Tibial nerve (tissue), 4 donors: ENCODE data around the gene FGB. TPM values are rescaled to one million over a fixed set of nuclear protein-coding genes. Genes with fewer than 3 reads are reported as not detected.
"Not testable (repeated sequence)": the region's sequence is repeated elsewhere in the genome, so short reads cannot be mapped to it uniquely, and the experiment has no call there.

Experiments used
- DNase-seq, 2 donors: peaks; one replicate each; pipeline ENCODE4 v3.0.0-alpha.2; 2019; ENCODE audit warnings: low spot score in 2 of 2
- H3K27ac ChIP-seq, 4 donors: fragments of 200-600 bp; sonication (generic) in 3 of 4; one replicate each; pipeline ENCODE4 v1.5.1; 2017 to 2019; ENCODE audit warnings: mild to moderate bottlenecking in 1 of 4
- H3K27me3 ChIP-seq, 2 donors: fragments of 200-600 bp; sonication (generic) in 1 of 2; one replicate each; pipeline versions ENCODE4 v1.5.1 to v1.6.0; 2017 to 2019
- H3K36me3 ChIP-seq, 3 donors: fragments of 200-600 bp; sonication (generic); one replicate each; pipeline ENCODE4 v1.5.1; 2018 to 2019
- H3K4me1 ChIP-seq, 4 donors: fragments of 200-600 bp; sonication (generic) in 3 of 4; one replicate each; pipeline ENCODE4 v1.5.1; 2017 to 2019
- H3K4me3 ChIP-seq, 4 donors: fragments of 200-600 bp; sonication (generic) in 3 of 4; one replicate each; pipeline ENCODE4 v1.5.1; 2017 to 2019; ENCODE audit warnings: mild to moderate bottlenecking in 1 of 4, moderate library complexity in 1 of 4
- H3K9me3 ChIP-seq, 4 donors: fragments of 200-600 bp; sonication (generic) in 3 of 4; one replicate each; pipeline ENCODE4 v1.5.1; 2017 to 2019
- EP300 ChIP-seq, 2 donors: sonication (generic); formaldehyde crosslinking; IDR thresholded peaks; one replicate each; pipeline ENCODE4 v1.6.1; 2017; ENCODE audit warnings: antibody characterized with exemption in 2 of 2, mild to moderate bottlenecking in 1 of 2
- POLR2A ChIP-seq, 2 donors: fragments of 450-650 bp; IDR thresholded peaks; one replicate each; pipeline ENCODE4 v1.6.1; 2017; ENCODE audit warnings: antibody characterized with exemption in 2 of 2, mild to moderate bottlenecking in 2 of 2, moderate library complexity in 2 of 2
- WGBS, 2 donors: methylation state at CpG; one replicate each; pipeline ENCODE4 v1.1.5; 2018; 5-methylcytosine and 5-hydroxymethylcytosine counted together
- total RNA-seq, 4 donors: library from RNA; depleted of rRNA; stranded (reverse); fragments of >200 nt; gene quantifications; one replicate each; pipeline ENCODE4 v1.1.0, GENCODE V29; 2016
- TF ChIP-seq, protein P1 (sequence below), 5 experiments: fragments of 200-600 bp in 3 of 5; fragments of 450-650 bp in 2 of 5; sonication (generic) in 3 of 5; IDR thresholded peaks; one replicate each; pipeline ENCODE4 v1.5.1; 2016 to 2019; ENCODE audit warnings: antibody characterized with exemption in 5 of 5, mild to moderate bottlenecking in 3 of 5, moderate library complexity in 2 of 5

Gene FGB
- total RNA-seq, 4 donors from 2014 or later, result not detected

DNA sequence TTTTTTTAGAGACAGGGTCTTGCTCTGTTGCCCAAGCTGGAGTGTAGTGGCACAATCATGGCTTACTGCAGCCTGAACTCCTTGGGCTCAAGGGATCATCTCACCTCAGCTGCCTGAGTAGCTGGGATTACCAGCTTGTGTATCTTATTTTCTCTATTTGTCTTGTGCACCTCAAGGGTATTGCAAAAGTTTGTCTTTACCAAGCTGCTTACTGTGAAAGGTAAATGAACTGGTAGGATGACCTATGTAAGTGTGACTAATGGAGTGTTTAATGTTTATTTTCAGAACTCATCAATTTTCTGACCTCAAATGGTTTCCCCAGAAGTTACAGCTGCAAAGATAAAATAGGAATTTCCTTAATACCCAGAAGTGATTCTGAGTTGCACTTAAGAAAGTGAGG, 33.0 kb downstream of the FGB start:
- TF ChIP-seq, protein P1, sequence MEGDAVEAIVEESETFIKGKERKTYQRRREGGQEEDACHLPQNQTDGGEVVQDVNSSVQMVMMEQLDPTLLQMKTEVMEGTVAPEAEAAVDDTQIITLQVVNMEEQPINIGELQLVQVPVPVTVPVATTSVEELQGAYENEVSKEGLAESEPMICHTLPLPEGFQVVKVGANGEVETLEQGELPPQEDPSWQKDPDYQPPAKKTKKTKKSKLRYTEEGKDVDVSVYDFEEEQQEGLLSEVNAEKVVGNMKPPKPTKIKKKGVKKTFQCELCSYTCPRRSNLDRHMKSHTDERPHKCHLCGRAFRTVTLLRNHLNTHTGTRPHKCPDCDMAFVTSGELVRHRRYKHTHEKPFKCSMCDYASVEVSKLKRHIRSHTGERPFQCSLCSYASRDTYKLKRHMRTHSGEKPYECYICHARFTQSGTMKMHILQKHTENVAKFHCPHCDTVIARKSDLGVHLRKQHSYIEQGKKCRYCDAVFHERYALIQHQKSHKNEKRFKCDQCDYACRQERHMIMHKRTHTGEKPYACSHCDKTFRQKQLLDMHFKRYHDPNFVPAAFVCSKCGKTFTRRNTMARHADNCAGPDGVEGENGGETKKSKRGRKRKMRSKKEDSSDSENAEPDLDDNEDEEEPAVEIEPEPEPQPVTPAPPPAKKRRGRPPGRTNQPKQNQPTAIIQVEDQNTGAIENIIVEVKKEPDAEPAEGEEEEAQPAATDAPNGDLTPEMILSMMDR (IDR thresholded peaks at IDR 0.05), result no peak
- TF ChIP-seq POLR2A (IDR thresholded peaks at IDR 0.05) (no peak), EP300 (IDR thresholded peaks at IDR 0.05) (no peak)
- H3K9me3 ChIP-seq, result no peaks in the 10 kb centered on the region
- no peak overlapping the region for H3K4me3 ChIP-seq
- no peaks in the 10 kb centered on the region for H3K36me3 ChIP-seq
- no peaks in the 10 kb centered on the region for H3K4me1 ChIP-seq
- no peaks in the 10 kb centered on the region for H3K27me3 ChIP-seq
- no peak for DNase-seq
- no peak overlapping the region for H3K27ac ChIP-seq

DNA sequence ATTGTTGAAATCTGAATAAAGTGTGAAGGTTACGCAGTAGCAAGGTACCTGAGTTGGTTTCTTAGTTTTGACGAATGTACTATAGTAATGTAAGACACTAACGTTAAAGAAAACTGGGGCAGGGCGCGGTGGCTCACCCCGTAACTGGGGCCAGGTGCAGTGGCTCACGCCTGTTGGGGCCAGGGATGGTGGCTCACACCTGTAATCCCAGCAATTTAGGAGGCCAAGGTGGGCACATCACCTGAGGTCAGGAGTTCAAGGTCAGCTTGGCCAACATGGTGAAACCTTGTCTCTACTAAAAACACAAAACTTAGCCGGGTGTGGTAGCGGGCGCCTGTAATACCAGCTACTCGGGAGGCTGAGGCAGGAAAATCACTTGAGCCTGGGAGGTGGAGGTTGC, 34.5 kb downstream of the FGB start:
- H3K4me1 ChIP-seq, H3K27me3 ChIP-seq, H3K4me3 ChIP-seq, DNase-seq, H3K9me3 ChIP-seq, H3K36me3 ChIP-seq, H3K27ac ChIP-seq: not testable (repeated sequence)
- 95% methylated on average over 11 of the region's 11 CpGs for whole genome bisulfite sequencing, 2 donors

DNA sequence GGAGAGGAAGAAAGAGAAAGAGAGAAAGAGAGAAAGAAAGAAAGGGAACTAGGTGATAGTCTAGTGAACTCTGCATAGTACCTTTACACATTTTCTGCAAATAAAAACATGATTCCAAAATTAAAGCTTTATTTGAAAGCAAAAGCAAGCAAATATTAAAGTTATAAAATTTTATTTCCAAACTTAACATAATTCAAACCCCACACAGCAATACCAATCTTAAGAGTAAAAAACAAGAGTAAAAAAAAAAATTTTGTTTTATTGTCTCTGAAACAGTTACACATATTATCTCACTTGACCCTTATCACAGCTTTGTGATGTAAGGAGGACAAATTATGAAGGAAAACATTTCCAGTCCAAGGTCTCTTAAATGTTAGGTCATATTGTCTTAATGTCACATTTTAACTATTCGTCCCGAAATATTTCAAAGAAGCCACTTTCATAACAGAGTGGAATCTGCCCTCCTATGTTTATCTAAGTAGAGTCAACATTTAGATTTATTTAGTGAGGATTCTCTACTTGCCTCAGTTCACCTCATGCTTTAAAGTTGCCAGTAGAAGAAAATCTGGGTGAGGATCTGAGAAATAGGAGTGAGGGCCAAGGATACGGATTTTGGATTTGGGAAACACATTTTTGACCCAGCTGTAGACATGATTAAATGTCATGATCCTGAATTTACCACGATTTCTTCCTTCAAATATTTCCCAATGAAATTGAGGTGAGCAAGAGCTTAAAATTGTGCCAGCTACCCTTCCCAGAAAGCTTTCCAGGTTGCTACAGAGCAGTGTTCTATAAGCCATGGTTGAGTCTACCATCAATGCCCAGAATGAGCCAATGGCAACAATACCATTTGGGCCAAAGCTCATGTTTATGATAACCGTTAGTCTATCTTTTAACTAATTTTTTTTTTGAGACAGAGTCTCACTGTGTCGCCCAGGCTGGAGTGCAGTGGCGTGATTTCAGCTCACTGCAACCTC, 35.3 kb downstream of the FGB start:
- no peak overlapping the region for H3K4me3 ChIP-seq
- H3K9me3 ChIP-seq, result no peaks in the 10 kb centered on the region
- no peaks in the 10 kb centered on the region for H3K27me3 ChIP-seq
- no peaks in the 10 kb centered on the region for H3K4me1 ChIP-seq
- 84 to 88% methylated on average over 7 of the region's 7 CpGs for WGBS, 2 donors
- DNase-seq, result no peak
- no peaks in the 10 kb centered on the region for H3K36me3 ChIP-seq
- TF ChIP-seq, protein P1 (IDR thresholded peaks at IDR 0.05), result no peak
- no peak for TF ChIP-seq POLR2A (IDR thresholded peaks at IDR 0.05)
- no peak for TF ChIP-seq EP300 (IDR thresholded peaks at IDR 0.05)
- no peak overlapping the region for H3K27ac ChIP-seq

DNA sequence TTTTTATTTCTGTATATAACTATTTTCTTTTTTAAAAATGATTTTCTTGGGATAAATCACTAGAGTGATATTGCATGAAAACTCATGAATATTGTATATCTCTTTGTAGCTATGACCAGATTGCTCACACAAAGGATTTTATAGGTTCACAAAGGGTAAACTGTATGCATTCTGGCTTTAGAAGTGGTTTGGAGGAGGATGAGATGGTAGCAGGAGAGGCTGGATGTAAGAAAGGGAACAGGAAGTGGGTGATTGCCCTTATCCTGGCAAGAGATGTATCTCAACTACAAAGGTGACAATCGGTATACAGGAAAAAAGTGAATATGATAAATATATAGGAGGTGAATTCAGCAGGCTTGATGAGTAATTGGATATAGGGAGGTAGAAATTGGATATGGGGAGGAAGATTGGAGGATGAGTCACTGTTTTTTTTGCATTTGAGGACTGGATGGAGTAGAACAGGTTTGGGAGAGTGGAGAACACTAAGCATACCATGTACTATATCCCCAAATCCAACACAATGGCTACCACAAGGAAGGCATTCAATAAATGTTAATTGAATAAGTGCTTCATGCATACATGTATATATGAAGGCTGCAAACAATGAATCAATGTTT, 39.7 kb downstream of the FGB start:
- H3K4me1 ChIP-seq, result no peaks in the 10 kb centered on the region

DNA sequence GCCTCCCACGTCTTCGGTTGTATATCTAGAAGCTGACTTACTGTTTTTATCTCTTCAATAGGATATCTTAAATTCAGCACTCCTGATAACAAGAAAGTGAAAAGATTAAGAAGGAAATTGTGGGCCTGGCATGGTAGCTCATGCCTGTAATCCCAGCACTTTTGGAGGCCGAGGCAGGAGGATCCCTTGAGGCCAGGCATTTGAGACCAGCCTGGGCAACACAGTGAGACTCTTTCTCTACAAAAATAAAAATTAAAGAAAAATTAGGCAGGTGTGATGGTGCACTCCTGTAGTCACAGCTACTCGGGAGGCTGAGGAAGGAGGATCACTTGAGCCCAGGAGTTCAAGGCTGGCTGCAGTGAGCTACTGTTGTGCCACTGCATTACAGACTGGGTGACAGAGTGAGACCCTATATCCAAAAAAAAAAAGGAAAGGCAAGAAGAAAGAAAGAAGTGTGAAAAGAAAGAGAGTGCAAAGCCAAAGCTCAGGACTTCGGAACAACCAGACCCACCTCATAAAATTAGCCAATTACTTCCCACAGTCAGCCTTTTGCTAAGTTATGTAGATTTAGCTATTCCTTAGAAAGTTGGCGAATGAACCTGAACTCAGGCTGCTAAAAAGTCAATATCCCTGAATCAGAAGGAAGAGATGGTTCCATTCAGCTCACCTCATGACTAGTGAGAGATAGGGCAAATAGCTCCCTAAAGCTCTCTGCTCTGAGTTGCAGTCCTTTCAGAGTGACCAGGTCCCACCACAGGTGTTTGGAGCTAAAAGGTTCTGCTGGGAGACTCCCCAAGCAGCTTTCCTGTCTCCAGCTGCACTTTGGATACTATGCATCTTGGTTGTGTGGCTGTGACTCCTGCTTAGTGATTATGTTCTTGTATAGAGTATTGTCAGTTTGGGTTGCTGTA, 40.5 kb downstream of the FGB start:
- Histone ChIP-seq H3K9me3 (no peaks in the 10 kb centered on the region), H3K27me3 (no peaks in the 10 kb centered on the region), H3K36me3 (no peaks in the 10 kb centered on the region), H3K4me3 (no peak overlapping the region), H3K27ac (no peak overlapping the region), H3K4me1 (no peaks in the 10 kb centered on the region)
- DNase-seq, result no peak
- TF ChIP-seq EP300 (IDR thresholded peaks at IDR 0.05) (no peak), POLR2A (IDR thresholded peaks at IDR 0.05) (no peak)
- TF ChIP-seq, protein P1 (IDR thresholded peaks at IDR 0.05), result no peak
- 80 to 85% methylated on average over 6 of the region's 6 CpGs for WGBS, 2 donors

More for the DNA sequence above, 39.7 kb downstream of the FGB start:
- Histone ChIP-seq H3K36me3 (no peaks in the 10 kb centered on the region), H3K27me3 (no peaks in the 10 kb centered on the region), H3K27ac (no peak overlapping the region), H3K4me3 (no peak overlapping the region), H3K9me3 (no peaks in the 10 kb centered on the region)
- WGBS, 2 donors, result 76 to 90% methylated on average over 1 of the region's 1 CpG
- no peak for DNase-seq
- TF ChIP-seq, protein P1 (IDR thresholded peaks at IDR 0.05), result no peak
- TF ChIP-seq POLR2A (IDR thresholded peaks at IDR 0.05) (no peak), EP300 (IDR thresholded peaks at IDR 0.05) (no peak)
